Measurements from ENCODE around the gene HIP1R. TPM values are rescaled to one million over a fixed set of nuclear protein-coding genes. Genes with fewer than 3 reads are reported as not detected.

The HIP1R gene
- total and polyA plus RNA-seq, 2 of the 4 experiments (the other 2 are of a cell fraction), result 13.8 to 18.5 TPM

GRCh38 chr12:122855928-122856831 lies 20.9 kb downstream of the HIP1R start:
- H4K20me1 ChIP-seq (ENCODE audit: insufficient read depth, low read length), result peaks cover 20% of the 10 kb centered on the region
- no peak overlapping the region for H3K18ac ChIP-seq (ENCODE audit: low read depth, low read length)
- CTCF ChIA-PET, result interaction anchor here (1.2 kb wide), 1 partner anchor 96 kb away, joined by 3 read pairs; no protein-coding TSS in a partner anchor
- H2AFZ ChIP-seq (replicated peaks; ENCODE audit: low read length, poor library complexity), result peak overlapping the region; percentile 44
- TF ChIP-seq MXI1 (IDR thresholded peaks at IDR 0.05; ENCODE audit: borderline replicate concordance, low read depth, low read length), result no peak
- TF ChIP-seq CTCF (conservative IDR thresholded peaks at IDR 0.05; ENCODE audit: low read depth, low read length), result no peak
- no peak for TF ChIP-seq RCOR1 (IDR thresholded peaks at IDR 0.05; ENCODE audit: insufficient replicate concordance, low read length)
- no peak for TF ChIP-seq NFE2L2 (IDR thresholded peaks at IDR 0.05; ENCODE audit: low read depth, low read length)
- no peak for TF ChIP-seq FOS (IDR thresholded peaks at IDR 0.05; ENCODE audit: low read depth, low read length)
- TF ChIP-seq ELK1 (IDR thresholded peaks at IDR 0.05; ENCODE audit: borderline replicate concordance, low read depth, low read length), result no peak
- no peak for TF ChIP-seq CHD1 (IDR thresholded peaks at IDR 0.05; ENCODE audit: low read depth, low read length)
- no peak for TF ChIP-seq MAZ (IDR thresholded peaks at IDR 0.05; ENCODE audit: borderline replicate concordance, low read depth, low read length)
- TF ChIP-seq POLR2A (IDR thresholded peaks at IDR 0.05; ENCODE audit: low read depth, low read length), result no peak
- no peak for TF ChIP-seq RAD21 (IDR thresholded peaks at IDR 0.05; ENCODE audit: low read length)
- TF ChIP-seq CEBPB (IDR thresholded peaks at IDR 0.05; ENCODE audit: low read depth, low read length), result no peak
- no peak overlapping the region for H3K9ac ChIP-seq (ENCODE audit: low read depth, low read length)
- no peak overlapping the region for H2BK120ac ChIP-seq (ENCODE audit: low read depth, low read length)
- H3K36me3 ChIP-seq (ENCODE audit: control insufficient read depth, insufficient read depth, low read length), result peaks cover 5% of the 10 kb centered on the region; the same call in 1 of the 2 replicates
- no peak for ATAC-seq (ENCODE audit: low read depth)
- H4K8ac ChIP-seq (ENCODE audit: low read depth in 2 of 2, low read length in 2 of 2), result no peak overlapping the region
- H4K5ac ChIP-seq (ENCODE audit: low read depth, low read length), result no peak overlapping the region
- no peak overlapping the region for H2BK5ac ChIP-seq (ENCODE audit: low read depth, low read length, poor library complexity, severe bottlenecking)
- no peak overlapping the region for H2AK5ac ChIP-seq (ENCODE audit: low read depth, low read length)
- in situ Hi-C loops (cut with MboI; ENCODE audit: low sequenced_read_pairs) (loop anchor here (5.0 kb wide), 1 partner anchor 381 kb away; no protein-coding TSS in a partner anchor), intact Hi-C loops (cut with micrococcal nuclease) (no loop called here), dilution Hi-C loops (cut with HindIII; ENCODE audit: low sequenced_read_pairs, unreplicated experiment) (no loop called here)
- BruUV-seq (replicated peaks), result no TSS peak
- peaks cover 15% of the 10 kb centered on the region for H3K9me1 ChIP-seq (ENCODE audit: insufficient read depth, low read length)
- no peak overlapping the region for H3K4me2 ChIP-seq (ENCODE audit: low read depth, low read length)
- H3K27ac ChIP-seq (ENCODE audit: insufficient read depth, low read length), result no peak overlapping the region
- no peak overlapping the region for H3K4me3 ChIP-seq (ENCODE audit: insufficient read depth, low read depth, low read length)
- H3K14ac ChIP-seq (replicated peaks; ENCODE audit: low read depth, low read length), result no peak overlapping the region
- no peak overlapping the region for H3K23ac ChIP-seq (ENCODE audit: low read depth, low read length)
- no peaks in the 10 kb centered on the region for H3K27me3 ChIP-seq (ENCODE audit: control insufficient read depth, insufficient read depth, low read length)
- peaks cover 14% of the 10 kb centered on the region for H3K4me1 ChIP-seq (ENCODE audit: control insufficient read depth, insufficient read depth, low read length)
- WGBS, 2 experiments (ENCODE audit: extremely low coverage in 2 of 2, insufficient read length in 1 of 2), result 84% methylated on average over 9 of the region's 40 CpGs; no CpG with 5 or more reads in 1 of the 2 experiments
- H3K79me1 ChIP-seq (ENCODE audit: low read depth in 1 of 2, low read length in 2 of 2), result peaks cover 0 to 7% of the 10 kb centered on the region in 2 experiments; a peak in 2 of 4 replicates
- H2BK20ac ChIP-seq (ENCODE audit: low read depth, low read length), result no peak overlapping the region
- no peak overlapping the region for H4K91ac ChIP-seq (ENCODE audit: insufficient read depth, low read depth, low read length)
- H2BK15ac ChIP-seq (ENCODE audit: low read depth, low read length), result no peak overlapping the region
- no peaks in the 10 kb centered on the region for H3K9me3 ChIP-seq (ENCODE audit: control insufficient read depth, insufficient read depth, low read length)
- H2AK9ac ChIP-seq (replicated peaks; ENCODE audit: low read depth, low read length, poor library complexity), result no peak overlapping the region
- H3K4ac ChIP-seq (ENCODE audit: low read depth, low read length), result no peak overlapping the region
- no peak for DNase-seq
- POLR2A ChIA-PET (ENCODE audit: unreplicated experiment), result interaction anchor here (0.5 kb wide), 1 partner anchor 294 kb away, joined by 5 read pairs; the partner anchor contains the start of gene PITPNM2
- H3K56ac ChIP-seq (ENCODE audit: extremely low read depth, insufficient read depth, low read length), result no peak overlapping the region

Data from IMR-90 (cell line).